GM18499 (cell line): Measurements from ENCODE around the gene CDR2L.
"Not testable (repeated sequence)": the region's sequence is repeated elsewhere in the genome, so short reads cannot be mapped to it uniquely, and the experiment has no call there.

Experiments used
- ATAC-seq: cut with Tn5 transposase; IDR thresholded peaks from one replicate; pipeline ENCODE4 v1.9.1; 2021; ENCODE audit warnings: moderate number of reproducible peaks; ENCODE audit not compliant: insufficient read depth, unreplicated experiment

Gene CDR2L

DNA sequence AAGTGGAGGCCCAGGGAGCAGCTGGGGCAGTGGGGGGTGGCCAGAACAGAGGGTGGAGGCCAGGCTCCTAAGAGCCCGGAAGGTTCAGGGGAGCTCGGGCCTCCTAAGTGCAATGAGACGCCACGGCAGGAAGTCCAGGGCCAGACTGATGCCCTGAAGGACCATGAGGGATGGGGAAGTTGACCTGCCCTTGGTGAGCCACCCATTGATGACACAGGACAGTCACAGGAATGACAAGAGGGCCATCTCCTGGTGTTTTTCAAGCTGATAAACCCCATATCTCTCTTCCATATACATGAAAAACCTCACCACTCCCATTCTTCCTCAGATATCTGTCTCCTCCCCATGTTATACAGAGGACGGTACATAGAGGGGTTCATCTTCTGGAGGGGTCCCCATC lies 19.2 kb downstream of the CDR2L start:
- ATAC-seq = no peak

DNA sequence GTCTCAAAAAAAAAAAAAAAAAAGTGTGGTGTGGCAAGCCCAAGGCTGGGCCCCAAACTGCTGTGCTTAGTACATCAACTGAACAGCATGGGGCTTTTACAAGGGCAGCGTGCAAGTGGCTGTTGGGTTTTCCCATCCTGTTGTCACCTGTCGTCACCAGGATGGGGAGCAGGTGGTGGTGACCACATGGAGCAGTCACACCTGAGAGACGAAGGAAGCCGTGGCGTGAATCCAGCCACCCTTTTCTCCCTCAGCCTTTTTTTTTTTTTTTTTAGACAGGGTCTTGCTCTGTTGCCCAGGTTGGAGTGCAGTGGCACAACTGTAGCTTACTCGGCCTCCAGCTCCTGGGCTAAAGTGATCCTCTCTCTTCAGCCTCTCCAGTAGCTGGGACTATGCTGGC lies 20.9 kb downstream of the CDR2L start:
- ATAC-seq = no peak

DNA sequence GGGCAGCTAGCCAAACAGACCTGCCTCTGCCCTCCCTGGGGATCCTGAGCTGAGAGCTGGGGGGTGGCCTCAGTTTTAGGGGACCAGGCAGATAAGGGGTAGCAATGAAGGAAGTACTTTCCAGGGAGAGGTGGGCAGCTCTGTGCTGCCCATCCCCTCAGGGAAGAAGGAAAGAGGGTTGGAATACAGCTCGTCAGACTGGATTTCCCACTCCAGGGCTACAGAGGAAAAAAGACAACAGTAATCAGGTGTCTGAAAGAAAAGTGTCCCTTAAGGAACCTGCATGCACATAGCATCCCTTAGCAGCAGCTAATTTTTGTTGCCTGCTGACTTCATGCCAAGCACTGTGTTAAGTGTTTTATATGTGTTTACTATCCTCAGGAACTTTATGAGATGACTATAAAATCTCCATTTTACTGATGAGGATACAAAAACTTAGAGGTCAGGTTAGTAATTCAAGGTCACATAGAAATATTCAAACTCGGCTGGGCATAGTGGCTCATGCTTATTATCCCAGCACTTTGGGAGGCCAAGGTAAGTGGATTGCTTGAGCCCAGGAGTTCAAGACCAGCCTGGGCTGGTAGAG lies 21.8 kb downstream of the CDR2L start:
- no peak for ATAC-seq

DNA sequence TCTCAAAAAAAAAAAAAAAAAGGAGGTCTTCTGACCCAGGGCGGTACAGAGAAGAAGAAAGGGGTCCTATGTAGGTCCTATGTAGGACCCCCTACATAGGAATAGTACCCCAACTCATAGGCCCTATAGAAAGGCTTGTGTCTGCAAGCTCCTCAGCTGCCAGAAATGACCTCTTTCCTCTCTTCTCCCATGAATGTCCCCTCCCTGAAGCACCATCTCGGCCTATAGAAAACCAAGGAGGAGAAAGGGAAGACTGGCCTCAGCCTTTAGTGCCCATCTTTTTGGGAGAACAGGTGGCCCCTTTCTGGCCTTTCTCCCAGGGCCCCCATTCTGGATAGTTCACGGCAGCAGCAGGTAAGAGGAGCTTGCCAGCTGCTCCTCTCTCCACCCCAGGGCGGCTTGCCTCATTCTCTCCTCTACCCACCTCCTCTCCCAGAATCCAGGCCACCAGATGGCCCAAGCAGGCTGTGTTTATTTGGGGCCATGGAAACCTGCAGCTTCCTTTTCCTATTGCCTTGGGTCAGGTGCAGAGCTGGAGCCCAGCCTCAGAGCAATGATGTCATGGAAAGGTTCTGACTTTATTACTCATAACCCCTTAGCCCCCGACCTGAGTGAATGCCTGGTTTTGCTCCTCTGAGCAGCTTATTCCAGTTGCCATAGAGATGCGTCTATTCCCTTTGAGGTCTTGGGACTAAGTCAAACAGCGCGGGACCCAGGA lies 23.4 kb downstream of the CDR2L start:
- ATAC-seq = no peak

DNA sequence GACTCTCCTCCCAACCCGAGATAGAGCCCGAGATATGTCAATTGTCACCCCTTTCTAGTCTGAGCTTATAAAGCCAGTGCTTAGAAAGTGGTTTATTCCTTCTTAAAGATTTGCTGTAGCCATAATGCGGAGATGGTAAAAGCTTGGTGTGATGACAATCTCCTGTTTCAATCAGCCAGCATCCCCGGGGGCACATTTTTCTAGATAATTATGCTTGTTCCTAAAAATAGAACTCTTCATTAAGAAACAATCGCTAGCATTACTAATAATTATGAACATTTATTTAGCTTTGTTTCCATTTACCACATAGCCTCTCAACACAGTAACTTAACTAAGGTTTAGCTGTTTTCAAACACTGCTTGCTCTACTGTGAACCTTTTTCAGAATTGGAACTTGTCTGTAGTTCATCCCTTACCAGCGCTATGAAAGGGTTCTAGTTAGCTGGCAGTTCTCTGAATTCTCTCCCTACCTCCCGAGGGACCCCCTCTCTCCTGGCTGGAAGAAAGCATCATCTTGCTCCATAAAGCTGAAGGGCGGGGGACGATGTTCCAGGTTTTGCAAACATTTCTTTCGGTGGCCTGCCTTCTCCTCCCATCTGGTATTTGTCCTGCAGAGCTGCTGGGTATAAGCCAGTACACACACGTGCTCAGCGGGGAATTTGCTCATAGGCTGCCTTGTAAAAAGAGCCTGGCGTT lies 24.1 kb downstream of the CDR2L start:
- ATAC-seq = no peak

DNA sequence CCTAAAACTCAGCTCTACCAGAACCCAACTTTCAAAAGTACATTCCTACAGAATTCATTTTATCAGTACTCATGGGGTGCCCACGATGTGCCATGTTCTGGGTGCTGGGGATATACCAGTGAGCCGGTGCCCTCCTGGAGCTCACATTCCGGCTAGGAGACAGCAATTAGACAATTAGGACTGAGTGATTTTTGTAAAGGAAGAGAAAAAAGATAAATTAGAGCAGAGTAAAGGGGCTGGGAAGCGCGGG lies 24.6 kb downstream of the CDR2L start:
- no peak for ATAC-seq

DNA sequence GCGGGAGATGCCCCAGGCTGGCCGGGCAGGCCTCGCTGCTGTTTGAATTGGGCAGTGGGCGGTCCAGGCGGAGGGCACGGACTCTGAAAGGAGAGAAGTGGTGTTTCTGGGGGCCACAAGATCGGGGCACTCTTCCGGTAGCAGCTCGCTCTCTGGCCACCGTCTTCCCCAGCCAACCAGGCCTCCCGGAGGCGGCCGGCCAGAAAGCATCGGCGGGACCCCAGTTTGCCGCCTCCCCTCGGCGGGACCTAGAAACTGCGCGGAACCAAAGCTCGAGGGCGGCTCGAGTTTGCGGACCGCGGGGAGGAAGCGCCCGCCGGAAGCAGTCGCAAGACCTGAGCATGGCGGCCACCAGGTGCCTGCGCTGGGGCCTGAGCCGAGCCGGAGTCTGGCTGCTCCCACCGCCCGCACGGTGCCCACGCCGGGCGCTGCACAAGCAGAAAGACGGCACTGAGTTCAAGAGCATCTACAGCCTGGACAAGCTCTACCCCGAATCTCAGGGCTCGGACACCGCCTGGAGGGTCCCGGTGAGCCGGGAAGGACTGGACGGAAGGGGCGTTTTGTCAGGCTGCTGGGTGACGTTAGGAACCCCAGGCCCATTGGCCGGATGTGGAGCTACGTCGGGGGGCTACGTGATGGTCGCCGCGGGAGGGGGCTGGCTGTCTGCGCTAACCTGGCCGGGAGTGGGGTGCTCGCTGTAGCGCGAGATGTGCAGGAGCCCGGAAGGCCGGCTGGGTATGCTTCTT lies 25.1 kb downstream of the CDR2L start, which contains the start of gene MRPL58:
MRPL58 (plus strand) TSS at position 325 of the 746 bp plus-strand sequence; CDS start at position 342, 17 bp downstream.
- ATAC-seq = no peak

DNA sequence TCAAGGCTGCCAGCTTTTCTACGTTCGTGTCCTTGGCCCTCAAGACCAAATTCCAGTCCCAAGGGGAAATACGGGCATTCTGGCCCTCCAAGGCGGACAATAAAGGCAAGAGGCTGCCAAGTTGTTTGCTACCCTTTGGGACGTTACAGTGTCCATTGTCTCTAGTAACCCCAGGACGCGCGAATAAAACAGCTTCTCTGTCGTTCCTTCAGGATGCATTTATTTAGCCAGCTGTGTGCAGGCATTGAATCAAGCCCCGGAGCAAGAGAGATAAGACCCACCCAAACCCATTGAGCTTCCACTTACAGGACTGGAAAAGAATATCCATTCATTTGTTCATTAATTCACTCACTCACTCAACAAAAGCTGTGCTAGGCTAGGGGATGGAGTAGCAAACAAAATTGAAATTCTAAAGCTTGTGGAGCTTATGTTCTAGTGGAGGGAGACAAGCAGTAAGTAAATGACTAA lies 25.7 kb downstream of the CDR2L start:
- no peak for ATAC-seq

DNA sequence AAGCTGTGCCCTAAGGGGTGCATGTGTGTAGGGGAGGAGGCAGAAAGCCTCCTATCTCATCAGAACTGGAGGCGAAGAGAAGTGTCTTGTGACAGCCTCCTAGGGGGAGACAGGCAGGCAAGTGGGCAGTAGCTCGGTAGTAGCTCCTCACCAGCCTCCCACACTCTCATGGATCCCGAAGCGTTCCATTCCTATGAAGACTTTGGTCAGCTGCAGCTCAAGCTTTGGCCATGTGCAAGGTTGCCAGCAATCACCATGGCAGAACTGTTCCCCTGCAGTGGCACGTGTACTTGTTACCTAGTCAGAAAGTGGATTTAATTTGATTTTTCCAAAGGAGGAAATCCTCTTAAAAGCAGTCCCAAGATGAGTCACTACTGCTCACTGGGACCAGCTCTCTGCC lies 31.7 kb downstream of the CDR2L start:
- no peak for ATAC-seq

DNA sequence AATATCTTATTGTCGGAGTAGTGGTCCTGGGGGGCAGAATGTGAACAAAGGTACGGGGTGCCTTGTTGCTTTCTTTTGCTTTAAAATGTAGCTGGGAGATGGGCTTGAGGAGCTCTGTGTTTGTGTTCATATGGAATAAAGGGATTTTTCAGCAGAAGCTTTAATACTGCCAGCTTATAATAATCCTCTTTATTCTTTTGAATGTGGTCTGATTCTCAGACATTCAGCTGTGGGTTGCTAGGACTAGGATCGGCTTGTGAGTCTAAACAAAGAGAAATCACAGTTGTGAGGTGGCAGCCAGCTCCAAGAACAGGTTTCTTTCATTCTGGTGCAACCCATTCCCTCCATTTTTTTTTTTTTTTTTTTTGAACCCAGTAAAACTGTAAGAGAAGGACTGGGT lies 32.3 kb downstream of the CDR2L start:
- no peak for ATAC-seq

DNA sequence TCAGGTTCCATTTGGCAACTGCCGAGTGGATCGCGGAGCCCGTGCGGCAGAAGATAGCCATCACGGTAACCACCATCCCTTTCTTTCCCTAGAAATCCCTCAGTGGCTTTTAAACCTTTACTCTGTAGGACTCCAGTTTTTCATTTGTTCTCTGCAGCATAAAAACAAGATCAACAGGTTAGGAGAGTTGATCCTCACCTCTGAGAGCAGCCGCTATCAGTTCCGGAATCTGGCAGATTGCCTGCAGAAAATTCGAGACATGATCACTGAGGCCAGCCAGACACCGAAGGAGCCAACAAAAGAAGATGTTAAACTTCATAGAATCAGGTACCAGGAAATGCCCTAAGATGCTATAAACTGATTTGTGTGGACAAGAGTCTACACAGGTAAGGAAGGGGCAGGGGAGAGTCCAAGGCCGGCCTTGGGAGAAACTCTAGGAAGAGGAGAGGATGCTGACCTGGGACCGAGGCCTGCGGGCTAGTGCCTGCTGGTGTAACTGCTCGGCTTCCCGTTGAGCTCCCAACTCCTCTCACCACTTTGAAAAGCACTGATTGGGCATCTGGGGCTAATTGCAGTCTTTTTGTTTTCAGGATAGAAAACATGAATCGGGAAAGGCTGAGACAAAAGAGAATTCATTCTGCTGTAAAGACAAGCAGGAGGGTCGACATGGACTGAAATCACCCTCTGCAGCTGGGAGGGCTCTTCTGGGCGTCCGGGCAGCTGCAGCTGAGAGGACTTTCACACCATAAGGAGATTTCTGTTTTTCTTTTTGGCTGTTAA lies 33.1 kb downstream of the CDR2L start:
- ATAC-seq = no peak

DNA sequence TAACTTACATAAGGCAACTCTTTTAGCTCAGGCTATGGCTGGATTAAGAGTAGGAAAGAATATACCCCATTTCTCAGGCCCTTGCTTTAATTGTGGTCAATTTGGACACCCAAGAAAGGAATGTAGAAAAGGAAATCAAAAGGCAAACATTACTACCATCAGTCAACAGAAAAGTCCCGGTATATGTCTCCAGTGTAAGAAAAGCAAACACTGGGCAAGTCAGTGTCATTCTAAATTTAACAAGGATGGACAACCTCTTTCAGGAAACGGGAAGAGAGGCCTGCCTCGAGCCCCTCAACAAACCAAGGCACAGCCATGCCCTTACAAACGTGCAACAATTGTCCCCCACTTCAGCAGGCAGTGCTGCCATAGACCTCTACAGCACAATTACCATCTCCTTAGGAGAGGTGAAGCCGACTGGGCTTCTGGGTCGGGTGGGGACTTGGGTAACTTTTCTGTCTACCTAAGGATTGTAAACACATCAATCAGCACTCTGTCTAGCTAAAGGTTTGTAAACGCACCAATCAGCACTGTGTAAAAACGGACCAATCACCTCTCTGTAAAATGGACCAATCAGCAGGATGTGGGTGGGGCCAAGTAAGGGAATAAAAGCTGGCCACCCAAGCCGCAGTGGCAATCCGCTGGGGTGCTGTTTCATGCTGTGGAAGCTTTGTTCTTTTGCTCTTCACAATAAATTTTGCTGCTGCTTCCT lies 37.4 kb downstream of the CDR2L start:
- no peak for ATAC-seq

DNA sequence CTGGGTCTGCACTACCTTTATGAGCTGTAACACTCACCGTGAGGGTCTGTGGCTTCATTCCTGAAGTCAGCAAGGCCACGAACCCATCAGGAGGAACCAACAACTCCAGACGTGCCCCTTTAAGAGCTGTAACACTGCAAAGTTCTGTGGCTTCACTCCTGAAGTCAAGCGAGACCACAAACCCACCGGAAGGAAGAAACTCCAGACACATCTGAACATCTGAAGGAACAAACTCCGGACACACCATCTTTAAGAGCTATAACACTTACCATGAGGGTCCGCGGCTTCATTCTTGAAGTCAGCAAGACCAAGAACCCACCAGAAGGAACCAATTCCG lies 37.9 kb downstream of the CDR2L start:
- ATAC-seq = not testable (repeated sequence)

DNA sequence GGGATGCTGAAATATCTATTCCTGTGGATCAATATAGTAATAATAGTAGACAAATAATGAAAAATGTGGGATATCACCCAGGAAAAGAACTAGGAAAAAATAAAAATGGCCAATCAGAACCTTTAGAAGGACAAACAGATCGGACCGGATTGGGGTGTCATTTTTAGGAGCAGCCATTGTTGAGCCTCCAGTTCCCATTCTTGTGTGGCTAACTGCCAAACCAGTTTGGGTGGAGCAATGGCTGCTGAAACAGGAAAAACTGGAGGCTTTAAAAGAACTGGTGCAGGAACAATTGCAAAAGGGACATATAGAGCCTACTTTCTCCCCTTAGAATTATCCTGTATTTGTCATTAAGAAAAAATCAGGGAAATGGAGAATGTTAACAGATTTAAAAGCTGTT lies 39.2 kb downstream of the CDR2L start:
- ATAC-seq = not testable (repeated sequence)

DNA sequence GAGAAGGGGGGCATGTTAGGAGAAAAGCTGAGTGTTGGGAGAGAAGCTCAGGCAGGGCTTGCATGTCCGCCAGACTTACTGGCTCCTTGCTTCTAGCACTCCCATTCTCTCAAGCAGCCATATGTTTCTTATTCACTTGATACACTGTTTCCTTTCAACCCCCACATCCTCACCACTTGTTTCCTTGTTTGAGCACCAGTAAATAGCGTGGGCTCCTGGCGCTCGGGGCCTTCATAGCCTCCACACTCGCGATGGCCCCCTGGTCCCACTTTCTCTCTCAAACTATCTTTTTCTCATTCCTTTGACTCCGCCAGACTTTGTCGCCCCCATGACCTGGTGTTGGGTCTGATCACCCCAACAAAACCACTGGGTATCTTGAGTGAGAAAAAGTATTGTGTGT lies 42.7 kb downstream of the CDR2L start:
- no peak for ATAC-seq

DNA sequence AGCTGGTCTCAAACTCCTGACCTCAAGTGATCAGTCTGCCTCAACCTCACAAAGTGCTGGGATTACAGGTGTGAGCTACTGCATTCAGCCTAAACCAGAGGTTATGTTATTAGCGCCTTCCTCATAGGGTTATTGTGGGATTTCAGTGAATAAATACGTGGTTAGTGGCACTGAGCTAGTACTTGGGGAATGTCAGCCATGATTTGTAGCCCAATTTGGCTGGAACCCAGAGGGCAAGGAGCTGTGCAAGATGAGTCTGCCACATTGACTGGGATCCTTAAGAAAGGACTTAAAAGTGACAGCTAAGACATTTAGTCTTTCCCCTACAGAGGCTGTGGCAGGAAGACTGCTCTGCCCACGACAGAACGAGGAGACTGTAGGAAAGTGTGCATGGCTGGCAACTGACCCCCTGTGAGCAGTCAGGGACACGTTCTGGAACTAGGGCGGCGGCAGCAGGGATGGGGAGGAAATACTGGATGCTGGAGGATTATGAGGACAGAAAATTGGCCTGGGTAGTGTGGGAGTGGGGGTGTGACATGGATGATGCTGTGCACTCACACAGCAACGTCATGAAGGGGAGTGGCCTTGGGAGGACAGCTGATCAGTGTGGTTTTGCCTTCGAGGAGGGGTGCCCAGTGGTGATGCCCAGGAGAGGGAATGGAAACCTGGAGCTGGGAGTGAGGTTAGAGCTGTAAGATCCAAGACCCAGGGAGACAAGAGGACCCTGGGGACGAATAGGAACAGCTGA lies 44.7 kb downstream of the CDR2L start:
- no peak for ATAC-seq

DNA sequence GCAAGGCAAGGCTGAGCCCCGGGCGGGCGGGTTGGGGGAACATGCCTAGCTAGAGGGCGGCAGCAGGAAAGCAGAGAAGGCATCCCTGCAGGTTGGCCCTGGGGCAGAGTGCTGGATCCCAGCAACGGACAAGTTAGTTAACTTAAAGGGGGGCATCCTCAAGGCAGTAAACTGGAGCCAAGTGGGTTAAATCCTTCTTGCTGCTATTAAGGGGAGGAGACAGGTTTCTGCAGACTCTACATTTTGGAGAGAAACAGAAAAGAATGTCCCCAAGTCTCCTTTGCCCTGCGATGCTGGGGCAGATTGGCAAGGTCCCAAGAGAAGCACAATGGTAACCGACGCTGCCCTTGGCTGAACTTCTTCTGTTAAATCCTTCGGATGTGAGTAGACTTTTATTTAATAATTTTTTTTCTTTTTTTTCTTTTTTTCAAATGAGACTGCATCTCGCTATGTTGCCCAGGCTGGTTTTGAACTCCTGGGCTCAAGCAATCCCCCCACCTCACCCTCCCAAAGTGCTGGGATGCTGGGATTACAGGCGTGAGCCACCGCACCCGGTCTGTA lies 45.4 kb downstream of the CDR2L start:
- no peak for ATAC-seq

DNA sequence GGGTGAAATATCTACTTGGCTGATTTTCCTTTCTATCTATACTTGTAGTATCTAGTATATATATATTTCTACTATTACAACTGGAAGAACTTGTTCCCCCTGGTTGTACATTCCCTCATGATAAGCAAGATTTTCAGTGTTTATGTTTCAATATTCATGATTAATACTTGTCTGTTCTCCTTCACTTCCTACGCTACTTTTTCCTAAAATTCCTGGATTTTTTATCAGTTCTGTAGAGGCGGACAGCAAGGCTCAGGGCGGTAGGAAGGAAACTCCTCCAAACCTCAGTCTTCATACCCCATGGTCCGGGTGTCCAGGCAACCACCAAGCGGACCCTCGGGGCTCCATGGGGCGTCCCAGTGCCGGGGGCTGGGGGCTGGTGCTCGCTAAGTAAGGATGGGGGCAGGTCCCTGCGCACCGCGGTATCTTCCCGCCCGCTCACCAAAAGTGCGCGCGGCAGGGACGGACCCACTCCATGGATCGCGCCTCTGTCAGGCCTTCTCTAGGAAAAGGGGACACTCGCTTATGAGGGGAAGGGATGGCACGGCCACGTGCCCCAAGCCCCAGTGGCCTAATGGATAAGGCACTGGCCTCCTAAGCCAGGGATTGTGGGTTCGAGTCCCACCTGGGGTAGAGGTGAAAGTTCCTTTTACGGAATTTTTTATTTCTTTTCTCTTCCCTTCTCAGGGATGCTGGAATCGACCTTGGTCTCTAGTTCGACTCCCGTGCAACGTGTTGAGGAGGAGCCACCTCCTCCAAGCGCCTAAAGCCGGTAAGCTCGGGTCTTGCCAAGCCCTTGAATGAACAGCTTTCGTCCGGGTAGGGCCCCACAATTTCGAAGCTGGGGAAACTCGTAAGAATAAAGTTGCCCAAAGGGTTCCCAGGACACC lies 46.2 kb downstream of the CDR2L start:
- no peak for ATAC-seq
